GM21390 (cell line): ENCODE data around the gene MPC1.

ENCODE experiments used
- ATAC-seq: cut with Tn5 transposase; IDR thresholded peaks from one replicate; pipeline ENCODE4 v1.9.1; 2021; ENCODE audit not compliant: unreplicated experiment

Gene MPC1

DNA sequence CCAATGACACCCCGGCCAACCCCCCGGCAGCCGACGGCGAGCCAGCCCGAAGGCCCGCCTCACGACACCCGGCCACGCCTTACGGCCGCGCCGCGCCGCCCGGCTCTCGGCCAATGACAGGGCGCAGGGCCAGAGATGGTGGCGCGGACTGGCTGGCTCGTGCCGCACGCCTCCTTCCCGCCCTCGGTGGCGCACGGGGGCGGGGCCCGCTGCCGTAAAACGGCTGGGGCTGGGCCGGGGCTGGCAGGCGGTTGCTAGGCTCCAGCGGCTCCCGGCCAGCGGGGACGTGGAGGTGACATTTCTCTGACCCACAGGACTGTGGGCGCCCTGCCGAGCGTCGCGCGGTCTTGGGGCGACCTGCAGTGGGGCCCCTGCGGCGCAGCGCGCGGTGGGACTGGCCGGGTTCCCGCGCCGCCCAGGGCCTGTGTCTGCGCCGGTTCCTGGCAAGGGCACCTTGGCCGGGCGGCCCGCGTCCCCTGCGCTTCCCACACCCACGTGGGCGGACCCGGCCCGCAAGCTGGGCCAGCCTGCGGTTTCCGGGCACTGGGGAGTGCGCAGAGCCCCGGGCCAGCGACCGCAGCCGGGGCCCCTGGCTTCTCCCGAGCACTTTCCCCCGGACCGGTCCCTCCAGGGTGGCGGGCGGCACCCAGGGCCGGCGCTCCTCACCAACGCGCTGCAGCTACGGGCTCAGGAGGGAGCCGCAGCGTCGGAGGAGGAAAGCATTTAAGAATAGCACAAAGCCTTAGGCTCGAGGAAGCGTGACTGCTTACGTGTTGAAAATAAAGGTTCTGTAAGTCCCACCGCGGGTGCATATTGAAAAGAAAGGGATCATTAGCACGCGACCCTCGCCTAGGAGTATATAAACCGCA, at the start of gene MPC1:
Gene MPC1, minus strand, starts transcription at position 8 of the 869 bp plus-strand sequence. CDS start 64 bp downstream, outside the sequence.
- peak; percentile 86 for ATAC-seq

DNA sequence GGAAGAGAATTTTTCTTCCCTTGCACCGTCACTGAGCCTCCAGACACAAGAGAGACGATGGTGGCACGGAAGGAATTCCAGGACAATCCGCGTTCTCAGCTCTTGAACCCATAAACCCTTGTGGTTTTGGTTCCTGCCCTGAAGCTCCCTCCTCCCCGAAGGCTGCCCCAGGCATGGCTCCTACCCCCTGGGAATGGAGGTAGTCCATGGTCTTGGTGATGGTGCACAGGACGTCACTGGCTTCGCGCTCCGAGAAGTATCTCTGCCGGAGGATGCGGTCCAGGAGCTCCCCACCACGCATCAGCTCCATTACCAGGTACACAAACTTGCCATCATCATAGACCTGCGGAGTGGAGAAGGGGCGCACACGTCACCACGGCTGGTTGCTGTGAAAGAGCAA, 47.5 kb upstream of the MPC1 start:
- ATAC-seq, result no peak

GRCh38 chr6:166424431-166424830, 41.7 kb upstream of the MPC1 start:
- no peak for ATAC-seq

DNA sequence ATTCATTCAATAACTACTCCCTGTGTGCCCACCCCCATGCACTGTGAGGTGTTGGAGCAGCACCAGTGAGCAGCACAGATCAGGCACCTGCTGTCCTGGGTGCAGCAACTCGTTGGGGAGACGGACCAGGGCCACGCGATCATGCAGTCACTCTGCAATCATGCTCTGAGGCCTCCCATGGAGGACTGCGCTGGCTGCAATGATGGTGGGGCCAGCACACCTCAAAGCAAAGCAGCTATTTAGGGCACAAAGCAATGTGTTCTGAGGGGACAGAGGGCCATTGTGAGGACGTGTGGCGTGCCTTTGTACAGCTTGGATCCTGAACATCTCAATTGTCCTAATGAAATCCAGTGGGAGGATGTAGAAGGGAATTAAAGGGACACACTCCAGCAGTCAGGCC, 41.0 kb upstream of the MPC1 start:
- ATAC-seq, result no peak

DNA sequence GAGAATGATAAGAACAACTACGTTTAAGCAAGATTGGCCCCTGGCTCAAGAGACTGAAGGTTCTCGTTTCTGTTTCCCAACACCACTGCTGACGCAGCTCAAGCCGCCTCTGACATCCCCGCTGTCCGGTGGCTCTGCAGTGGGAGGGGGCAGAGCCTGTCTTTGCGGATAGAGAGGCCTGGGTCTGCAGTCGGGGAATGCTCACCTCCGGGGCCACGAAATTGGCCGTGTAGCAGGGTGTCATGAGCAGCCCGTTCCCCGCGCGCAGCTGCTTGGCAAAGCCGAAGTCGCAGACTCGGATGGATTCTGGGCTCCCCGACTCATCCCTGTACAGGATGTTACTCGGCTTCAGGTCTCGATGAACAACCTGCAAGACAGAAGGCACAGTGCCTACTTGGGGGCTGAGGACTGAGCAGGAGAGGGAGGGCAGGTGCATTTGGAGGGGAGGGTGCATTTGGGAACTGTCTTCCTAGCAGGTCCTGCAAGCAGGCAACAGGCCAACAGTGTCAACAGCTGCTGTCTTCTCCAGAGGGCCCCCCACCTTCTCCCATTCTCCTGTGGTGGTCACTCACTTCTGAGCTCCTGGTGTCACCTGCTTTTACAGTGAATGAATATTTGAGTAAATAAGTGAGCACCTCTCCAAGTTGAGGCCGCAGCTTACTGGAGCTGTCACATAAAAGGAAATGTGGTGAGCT, 40.5 kb upstream of the MPC1 start:
- ATAC-seq, result no peak

- no peak for ATAC-seq
Measured at GRCh38 chr6:166422201-166422940, 39.6 kb upstream of the MPC1 start.

GRCh38 chr6:166420351-166420750, 37.6 kb upstream of the MPC1 start:
- ATAC-seq, result no peak

DNA sequence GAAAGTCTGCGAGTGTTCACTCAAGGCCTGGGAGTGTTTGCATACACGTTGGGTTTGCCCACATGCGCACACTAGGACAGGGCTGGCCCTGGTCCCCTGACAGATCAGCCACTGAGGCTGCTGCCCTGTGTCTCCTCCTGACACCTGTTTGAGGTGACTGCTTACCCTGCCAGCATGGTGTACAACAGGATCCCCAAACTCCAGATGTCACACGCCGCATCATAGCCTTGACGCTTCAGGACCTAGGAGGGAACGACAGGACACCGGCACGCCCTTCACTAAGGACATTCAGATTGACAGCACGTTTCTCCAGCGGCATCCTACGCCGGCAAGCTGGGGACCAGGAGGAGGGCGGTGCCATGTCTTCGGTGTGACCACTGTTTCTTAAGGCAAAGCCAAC, 37.0 kb upstream of the MPC1 start:
- ATAC-seq, result peak; percentile 17

DNA sequence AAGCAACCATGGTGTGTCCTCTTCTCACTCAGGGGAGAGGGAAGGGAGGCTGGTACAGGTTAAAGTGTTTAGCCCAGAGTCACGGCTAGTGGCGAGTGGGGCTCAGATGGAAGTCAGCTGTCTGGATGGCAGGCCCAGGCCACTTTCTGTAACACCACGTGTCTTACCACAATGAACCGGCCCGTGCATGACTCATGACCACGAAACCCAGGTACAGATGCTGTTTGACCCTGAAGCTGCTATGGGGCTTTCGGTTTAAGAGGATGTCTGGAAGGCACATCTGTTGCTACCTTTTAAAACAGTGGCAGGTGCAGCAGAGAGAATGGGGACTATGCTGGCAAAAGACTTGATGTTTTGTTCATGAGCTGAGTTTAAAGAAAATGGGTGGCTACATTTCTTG, 36.5 kb upstream of the MPC1 start:
- peak; percentile 98 for ATAC-seq

- no peak for ATAC-seq
Measured at GRCh38 chr6:166418691-166419143, 36.0 kb upstream of the MPC1 start.

DNA sequence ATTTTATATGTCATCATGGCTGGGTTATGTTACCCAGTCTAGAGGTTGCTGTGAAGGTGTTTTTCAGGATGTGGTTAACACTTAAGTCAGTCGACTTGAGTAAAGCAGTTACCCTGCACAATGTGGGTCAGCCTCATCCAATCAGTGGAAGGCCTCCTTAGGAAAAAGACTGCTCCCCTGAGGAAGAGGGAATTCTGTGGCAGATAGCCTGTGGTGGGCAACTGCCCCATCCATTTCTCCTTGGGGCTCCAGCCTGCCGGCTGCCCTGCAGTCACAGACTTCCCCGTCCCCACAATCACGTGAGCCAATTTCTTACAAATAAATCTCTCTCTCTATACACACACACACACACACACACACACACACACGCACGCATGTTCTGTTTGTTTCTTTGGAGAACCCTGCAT, 34.5 kb upstream of the MPC1 start:
- ATAC-seq, result peak; percentile 41

- no peak for ATAC-seq
Measured at GRCh38 chr6:166415833-166416347, 33.1 kb upstream of the MPC1 start.

GRCh38 chr6:166415306-166415705, 32.6 kb upstream of the MPC1 start:
- ATAC-seq, result no peak

GRCh38 chr6:166413491-166413951, 30.8 kb upstream of the MPC1 start:
- ATAC-seq, result no peak

DNA sequence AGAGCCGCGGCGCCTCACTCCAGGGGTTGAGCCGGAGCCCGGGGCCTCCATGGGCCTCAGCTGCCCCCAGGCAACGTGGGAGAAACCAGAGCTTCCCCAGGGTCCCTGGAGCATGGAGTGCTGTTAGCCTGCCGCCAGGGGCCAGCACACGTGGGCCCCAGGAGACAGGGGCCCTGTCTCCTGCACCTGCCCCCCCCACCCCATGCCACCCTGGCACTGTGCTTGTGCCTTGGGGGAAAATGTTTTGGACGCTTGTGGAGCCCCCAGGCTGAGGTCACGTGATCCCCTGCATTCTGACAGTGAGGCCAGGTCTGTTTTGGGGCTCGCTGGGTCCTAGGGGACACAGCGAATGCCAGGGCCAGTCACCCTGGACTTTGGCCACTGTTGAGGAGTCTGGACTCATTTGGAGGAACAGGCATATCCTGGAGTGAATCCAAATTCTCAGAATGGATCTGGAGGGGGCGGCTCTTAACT, 30.2 kb upstream of the MPC1 start:
- ATAC-seq, result no peak

DNA sequence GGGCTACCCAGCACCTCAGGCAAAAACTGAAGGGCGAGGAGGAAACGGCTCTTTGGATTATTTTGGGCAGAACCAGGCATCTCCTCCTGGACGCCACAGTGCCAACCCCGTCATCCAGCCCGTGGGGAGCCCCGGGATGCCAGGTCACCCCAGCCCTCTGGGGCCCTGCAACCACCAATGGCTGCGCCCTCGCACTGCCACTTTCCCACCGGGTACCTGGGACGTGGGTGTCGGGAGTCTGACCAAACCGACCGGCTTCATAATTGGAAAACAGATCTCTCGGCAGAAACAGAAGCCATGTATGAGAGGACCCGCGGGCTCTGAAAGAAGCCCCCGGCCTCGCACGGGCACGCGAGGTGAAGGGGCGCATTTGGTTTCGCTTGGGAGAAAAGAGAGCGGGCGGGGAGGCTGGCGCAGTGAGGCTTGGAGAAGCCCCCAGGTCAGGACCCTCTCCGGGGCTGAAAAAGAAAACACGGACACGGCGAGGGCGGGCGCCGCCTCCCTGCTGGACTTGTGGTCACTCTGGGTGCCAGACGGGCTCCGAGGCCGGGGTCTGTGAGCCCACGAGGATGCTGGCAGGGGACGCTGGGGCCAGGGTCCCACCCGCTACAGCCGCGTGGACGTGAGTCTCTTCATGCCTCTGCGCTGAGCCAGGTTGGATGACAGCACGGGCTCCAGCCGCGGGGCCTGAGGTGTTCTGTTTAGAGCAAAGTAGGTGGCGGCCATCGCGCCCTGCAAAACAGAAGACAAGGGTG, 29.6 kb upstream of the MPC1 start:
- ATAC-seq, result no peak

DNA sequence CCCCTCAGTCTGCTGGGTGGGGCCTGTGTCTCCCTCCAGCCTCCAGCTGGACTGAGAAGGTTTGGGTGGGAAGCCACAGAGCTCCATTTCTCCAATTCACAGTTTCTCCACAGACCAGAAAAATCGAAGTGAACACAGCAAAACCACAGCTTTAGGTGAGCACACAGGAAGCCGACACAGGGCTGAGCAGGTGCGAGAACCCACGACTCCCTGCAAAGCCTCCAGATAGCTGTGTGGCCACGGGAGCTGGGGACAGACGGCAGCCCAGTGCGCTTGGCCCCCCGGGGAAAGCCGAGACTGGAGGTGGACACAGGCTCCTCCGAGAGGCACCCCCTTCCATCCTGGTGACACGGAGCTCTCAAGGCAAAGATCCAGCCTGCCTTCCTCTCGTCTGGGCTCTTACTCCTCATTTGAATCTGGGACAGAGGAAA, 29.0 kb upstream of the MPC1 start:
- ATAC-seq, result no peak

- no peak for ATAC-seq
Measured at GRCh38 chr6:166411271-166411670, 28.5 kb upstream of the MPC1 start.

- ATAC-seq, result no peak
Measured at GRCh38 chr6:166410426-166410935, 27.7 kb upstream of the MPC1 start.
